ENCODE measurements around the gene SKP2.

- TF ChIP-seq CTCF (IDR thresholded peaks at IDR 0.05) (no peak), POLR2A (IDR thresholded peaks at IDR 0.05) (no peak)
Measured at GRCh38 chr5:36108758-36109460, 43.0 kb upstream of the SKP2 start.
